ENCODE data around the gene NUCKS1. TPM values are rescaled to one million over a fixed set of nuclear protein-coding genes. Genes with fewer than 3 reads are reported as not detected.
A peak's percentile ranks its signal among the peaks of the same experiment; 100 is the strongest.

The NUCKS1 gene
- total and polyA plus RNA-seq, 2 of the 4 experiments (the other 2 are of a cell fraction), result 37.9 to 103 TPM

- Histone ChIP-seq H3K27ac (ENCODE audit: insufficient read depth, low read length) (no peak overlapping the region), H2AFZ (replicated peaks; ENCODE audit: low read length, poor library complexity) (no peak overlapping the region), H2BK15ac (ENCODE audit: low read depth, low read length) (no peak overlapping the region), H3K79me1 (ENCODE audit: low read depth in 1 of 2, low read length in 2 of 2) (peaks cover 0 to 4% of the 10 kb centered on the region in 2 experiments; a peak in 1 of 4 replicates), H3K36me3 (ENCODE audit: control insufficient read depth, insufficient read depth, low read length) (no peaks in the 10 kb centered on the region), H2BK20ac (ENCODE audit: low read depth, low read length) (no peak overlapping the region), H2AK5ac (ENCODE audit: low read depth, low read length) (no peak overlapping the region), H3K9ac (ENCODE audit: low read depth, low read length) (no peak overlapping the region), H4K91ac (ENCODE audit: insufficient read depth, low read depth, low read length) (no peak overlapping the region), H3K9me3 (ENCODE audit: control insufficient read depth, insufficient read depth, low read length) (no peaks in the 10 kb centered on the region), H2BK120ac (ENCODE audit: low read depth, low read length) (no peak overlapping the region), H3K4ac (ENCODE audit: low read depth, low read length) (no peak overlapping the region), H3K9me1 (ENCODE audit: insufficient read depth, low read length) (peaks cover 6% of the 10 kb centered on the region), H3K23ac (ENCODE audit: low read depth, low read length) (no peak overlapping the region), H3K4me1 (ENCODE audit: control insufficient read depth, insufficient read depth, low read length) (no peaks in the 10 kb centered on the region; the same call in none of the 2 replicates), H4K20me1 (ENCODE audit: insufficient read depth, low read length) (no peaks in the 10 kb centered on the region), H3K4me2 (ENCODE audit: low read depth, low read length) (peak overlapping the region; percentile 80; the same call in 1 of the 2 replicates), H4K5ac (ENCODE audit: low read depth, low read length) (no peak overlapping the region), H3K4me3 (ENCODE audit: insufficient read depth, low read depth, low read length) (peak overlapping the region; percentile 14; the same call in 1 of the 2 replicates), H3K27me3 (ENCODE audit: control insufficient read depth, insufficient read depth, low read length) (no peaks in the 10 kb centered on the region; the same call in none of the 2 replicates), H3K14ac (replicated peaks; ENCODE audit: low read depth, low read length) (0 out of 2 replicates have a peak overlapping the region, but pooled peaks have one; percentile 42), H2BK5ac (ENCODE audit: low read depth, low read length, poor library complexity, severe bottlenecking) (no peak overlapping the region), H3K56ac (ENCODE audit: extremely low read depth, insufficient read depth, low read length) (no peak overlapping the region), H3K18ac (ENCODE audit: low read depth, low read length) (no peak overlapping the region), H2AK9ac (replicated peaks; ENCODE audit: low read depth, low read length, poor library complexity) (no peak overlapping the region), H4K8ac (ENCODE audit: low read depth in 2 of 2, low read length in 2 of 2) (peak overlapping the region in 1 of 2 experiments; percentile 61; a peak in 1 of 4 replicates)
- dilution Hi-C loops (cut with HindIII; ENCODE audit: low sequenced_read_pairs, unreplicated experiment), result no loop called here
- ChIA-PET CTCF (interaction anchor here (1.0 kb wide), 1 partner anchor 201 kb away, joined by 3 read pairs; no protein-coding TSS in a partner anchor), POLR2A (ENCODE audit: unreplicated experiment) (no interaction called here)
- TF ChIP-seq RFX5 (IDR thresholded peaks at IDR 0.05; ENCODE audit: low read depth, low read length) (no peak), CEBPB (IDR thresholded peaks at IDR 0.05; ENCODE audit: low read depth, low read length) (peak; percentile 62; the same call in 1 of the 2 replicates)
- ATAC-seq (ENCODE audit: low read depth), result no peak; the same call in 1 of the 2 replicates
- intact Hi-C loops (cut with micrococcal nuclease), result loop anchor here (2.0 kb wide), 1 partner anchor 25 kb away; the partner anchor contains the start of gene NUCKS1
- no TSS peak for BruUV-seq (replicated peaks)
- DNase-seq, result peak; percentile 33
- in situ Hi-C loops (cut with MboI; ENCODE audit: low sequenced_read_pairs), result no loop called here
Observed at GRCh38 chr1:205775717-205776056, 25.7 kb upstream of the NUCKS1 start.

Measured in IMR-90 (cell line).